ENCODE data around the gene TYROBP.
"Not testable (repeated sequence)": the region's sequence is repeated elsewhere in the genome, so short reads cannot be mapped to it uniquely, and the experiment has no call there.

GRCh38 chr19:35891819-35892218 is 16.3 kb downstream of the TYROBP start:
- TF ChIP-seq CTCF (IDR thresholded peaks at IDR 0.05; ENCODE audit: insufficient read depth, low read length, poor library complexity, severe bottlenecking); EZH2phosphoT487 (conservative IDR thresholded peaks at IDR 0.05; ENCODE audit: low read length): not testable (repeated sequence)

Data from SU-DHL-6 (cell line).